ENCODE data around the gene PSMD11. TPM values are rescaled to one million over a fixed set of nuclear protein-coding genes. Genes with fewer than 3 reads are reported as not detected.

Gene PSMD11
- total RNA-seq, 1 experiment from 2014 or later: 172 TPM

DNA sequence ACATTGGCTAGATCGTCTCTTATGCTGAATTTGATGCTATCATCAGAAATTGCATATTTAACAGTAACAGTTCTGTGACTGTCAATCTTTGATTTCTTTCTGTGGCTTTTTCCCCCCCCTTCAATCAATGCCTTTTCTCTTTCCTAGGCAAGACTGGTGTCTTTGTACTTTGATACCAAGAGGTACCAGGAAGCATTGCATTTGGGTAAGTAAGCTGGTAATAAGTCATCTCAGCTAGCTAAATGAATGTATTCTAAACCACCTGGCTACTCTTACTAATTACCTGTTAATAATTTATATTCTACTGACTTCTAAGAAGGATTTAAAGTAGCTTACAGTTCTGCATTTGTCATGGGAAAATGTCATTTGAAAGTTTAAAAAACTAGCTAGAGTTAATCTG lies 20.1 kb downstream of the PSMD11 start:
- no peak for DNase-seq (ENCODE audit: low spot score)

DNA sequence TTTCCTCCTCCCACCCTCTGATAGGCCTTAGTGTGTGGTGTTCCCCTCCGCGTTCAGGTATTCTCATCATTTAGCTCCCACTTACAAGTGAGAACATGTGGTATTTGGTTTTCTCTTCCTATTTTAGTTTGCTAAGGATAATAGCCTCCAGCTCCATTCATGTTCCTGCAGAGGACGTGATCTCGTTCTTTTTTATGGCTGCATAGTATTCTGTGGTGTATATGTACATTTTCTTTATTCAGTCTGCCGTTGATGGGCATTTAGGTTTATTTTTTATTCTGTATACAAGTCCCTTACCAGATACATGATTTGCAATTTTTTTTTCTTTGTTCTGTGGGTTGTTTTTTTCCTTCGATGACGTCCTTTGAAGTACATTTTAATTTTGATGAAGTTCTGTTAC lies 23.6 kb downstream of the PSMD11 start:
- DNase-seq (ENCODE audit: low spot score): no peak

DNA sequence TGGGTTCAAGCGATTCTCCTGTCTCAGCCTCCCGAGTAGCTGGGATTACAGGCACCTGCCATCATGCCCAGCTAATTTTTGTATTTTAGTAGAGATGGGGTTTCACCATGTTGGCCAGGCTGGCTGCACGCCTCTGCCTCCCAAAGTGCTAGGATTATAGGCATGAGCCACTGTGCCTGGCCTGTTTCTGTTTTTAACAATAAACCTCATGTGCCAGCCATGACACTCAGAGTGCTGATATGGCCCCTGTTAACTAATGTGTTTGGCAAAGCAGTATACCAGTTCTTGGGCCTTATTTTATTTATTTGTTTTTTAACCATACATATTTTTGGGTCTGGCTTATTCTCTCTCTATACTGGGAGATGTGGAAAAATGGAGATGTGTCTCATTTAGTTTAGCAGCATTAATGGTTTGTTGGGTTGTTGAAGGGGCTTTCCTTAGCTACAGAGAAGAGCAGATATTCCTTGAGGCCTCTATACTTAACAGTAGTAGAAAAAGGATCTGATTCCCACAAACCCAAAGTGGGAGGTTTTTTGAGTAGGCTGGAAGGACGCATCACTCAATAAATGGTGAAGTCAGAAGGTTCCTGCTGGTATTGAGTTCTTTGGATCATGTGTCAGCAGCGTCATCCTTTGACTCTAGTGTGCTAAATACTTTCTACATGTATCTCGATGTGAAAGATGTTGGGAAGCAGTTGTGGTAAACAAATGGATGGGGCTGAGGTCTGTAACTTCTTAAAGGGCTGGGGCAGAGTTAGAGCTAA lies 26.3 kb downstream of the PSMD11 start:
- DNase-seq (ENCODE audit: low spot score): no peak

DNA sequence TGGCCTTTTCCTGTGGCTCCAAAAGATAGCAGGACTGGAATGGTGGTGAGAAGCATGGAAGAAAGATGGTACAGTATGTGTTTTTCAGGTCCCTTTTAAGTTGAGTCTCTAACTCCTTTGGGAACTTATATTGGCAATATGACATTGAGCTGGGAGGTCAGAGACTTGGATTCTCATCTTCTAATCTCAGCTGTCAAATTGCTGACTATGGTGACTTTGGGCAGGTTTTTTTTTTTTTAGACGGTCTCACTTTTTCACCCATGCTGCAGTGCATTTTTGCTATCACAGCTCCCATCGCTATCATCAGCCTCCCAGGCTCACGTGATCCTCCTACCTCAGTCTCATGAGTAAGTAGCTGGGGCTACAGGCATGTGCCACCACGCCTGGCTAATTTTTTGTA lies 27.3 kb downstream of the PSMD11 start:
- no peak for DNase-seq (ENCODE audit: low spot score)

DNA sequence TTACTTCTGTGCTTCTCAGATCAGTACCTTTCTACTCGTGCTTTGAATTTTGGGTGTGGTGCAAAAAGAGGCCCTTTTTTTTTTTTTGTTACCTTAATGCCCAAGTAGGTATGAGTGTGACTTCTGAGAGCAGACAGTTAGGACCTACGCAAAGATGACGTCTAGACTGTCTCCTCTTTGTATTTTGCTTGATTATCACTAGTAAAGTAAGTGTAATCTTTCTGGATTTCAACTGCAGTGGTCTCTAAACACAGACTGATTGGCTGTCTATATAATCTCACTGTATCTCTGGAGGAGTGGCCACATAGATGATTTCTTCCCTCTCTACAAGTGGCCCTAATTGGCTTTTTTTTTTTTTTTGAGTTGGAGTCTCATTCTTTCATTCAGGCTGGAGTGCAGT lies 30.9 kb downstream of the PSMD11 start:
- DNase-seq (ENCODE audit: low spot score): no peak

DNA sequence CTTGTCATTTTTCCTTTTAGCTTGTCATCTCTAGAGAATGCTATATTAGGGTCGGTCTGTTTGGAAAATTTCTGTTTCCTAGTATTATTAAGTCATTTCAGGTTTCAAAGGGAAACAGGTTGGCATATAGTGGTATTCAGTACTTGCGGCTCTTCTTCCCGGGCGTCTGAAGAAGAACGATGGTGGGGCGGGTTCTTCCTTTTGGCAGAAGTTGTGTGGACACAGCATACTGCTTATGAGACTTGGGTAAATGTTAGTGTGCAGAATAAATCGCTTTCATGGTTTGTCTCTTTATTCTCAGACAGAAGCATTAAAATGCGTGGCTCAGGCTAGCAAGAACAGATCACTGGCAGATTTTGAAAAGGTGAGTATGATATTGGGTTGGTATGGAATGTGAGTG lies 32.9 kb downstream of the PSMD11 start:
- no peak for DNase-seq (ENCODE audit: low spot score)

DNA sequence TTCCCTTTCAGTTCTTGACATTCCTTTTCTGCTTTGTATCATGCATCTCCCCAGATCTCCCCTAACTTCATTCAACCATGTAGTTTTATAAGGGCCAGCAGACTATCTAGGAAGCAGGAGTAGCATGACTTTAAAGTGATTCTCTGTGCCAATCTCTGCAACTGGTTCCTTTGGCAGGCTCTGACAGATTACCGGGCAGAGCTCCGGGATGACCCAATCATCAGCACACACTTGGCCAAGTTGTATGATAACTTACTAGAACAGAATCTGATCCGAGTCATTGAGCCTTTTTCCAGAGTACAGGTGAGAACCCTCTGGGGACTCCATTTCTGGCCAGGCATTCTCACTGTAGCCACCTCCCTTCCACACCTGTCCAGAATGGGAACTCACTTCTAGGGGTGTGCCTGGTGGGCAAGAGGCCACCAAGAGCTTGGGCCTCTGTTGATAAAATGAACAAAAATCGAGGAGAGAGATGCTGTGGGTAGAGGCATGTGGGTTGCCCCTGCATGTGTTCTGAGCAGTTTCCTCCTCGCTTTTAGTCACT lies 34.8 kb downstream of the PSMD11 start:
- DNase-seq (ENCODE audit: low spot score): no peak

DNA sequence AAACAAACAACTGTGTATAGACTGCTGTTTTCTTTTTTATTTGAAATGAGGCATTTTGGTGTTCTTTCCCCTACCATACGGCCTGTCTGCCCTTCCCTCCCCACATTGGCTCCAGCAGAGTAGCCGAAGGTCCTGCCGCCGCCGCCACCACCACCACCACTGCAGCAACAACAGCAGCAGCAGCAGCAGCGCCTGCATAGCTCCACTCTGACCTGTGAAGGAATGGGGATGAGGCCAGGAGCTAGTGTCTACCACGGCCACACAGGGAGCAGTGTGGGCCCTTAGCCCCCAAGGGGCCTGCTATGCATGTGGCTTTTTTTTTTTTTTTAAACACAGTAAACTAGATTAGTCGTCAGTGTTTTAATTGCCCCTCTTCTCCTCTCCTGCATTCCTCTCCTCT lies 36.9 kb downstream of the PSMD11 start:
- no peak for DNase-seq (ENCODE audit: low spot score)

DNA sequence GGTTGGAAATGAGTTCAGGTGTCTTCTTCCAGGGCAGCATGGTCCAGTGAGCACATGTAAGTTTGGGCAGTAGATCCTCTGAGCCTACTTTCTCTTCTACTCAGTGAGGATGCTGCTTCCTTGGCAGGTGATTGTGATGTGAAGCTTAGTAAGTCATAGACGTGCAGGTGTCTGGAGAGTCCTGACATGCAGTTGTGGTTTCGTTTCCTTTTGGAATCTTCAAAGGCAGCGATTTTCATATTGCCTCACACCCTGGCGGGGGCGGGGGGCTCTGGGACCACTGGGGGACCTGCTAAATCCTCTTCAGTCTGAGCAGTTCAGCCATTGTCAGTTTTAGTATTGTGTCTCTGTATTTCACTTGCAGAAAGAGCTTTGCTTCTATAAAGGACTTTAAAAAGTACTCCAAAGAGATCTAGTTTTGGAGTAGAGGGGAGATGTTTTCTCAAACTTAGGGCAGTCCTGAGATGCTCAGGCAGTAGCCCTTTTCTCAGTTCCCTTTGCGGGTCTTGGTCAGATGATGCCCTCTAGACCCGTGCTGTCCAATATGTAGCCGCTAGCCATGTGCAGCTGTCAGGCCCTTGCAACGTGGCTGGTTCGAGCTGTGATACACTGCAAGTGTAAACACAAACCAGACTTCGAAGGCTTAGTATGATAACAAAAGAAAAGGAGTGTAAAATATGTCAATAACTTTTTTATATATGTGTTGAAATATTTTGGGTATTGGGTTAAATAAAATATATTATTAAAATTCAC lies 38.4 kb downstream of the PSMD11 start:
- no peak for DNase-seq (ENCODE audit: low spot score)

DNA sequence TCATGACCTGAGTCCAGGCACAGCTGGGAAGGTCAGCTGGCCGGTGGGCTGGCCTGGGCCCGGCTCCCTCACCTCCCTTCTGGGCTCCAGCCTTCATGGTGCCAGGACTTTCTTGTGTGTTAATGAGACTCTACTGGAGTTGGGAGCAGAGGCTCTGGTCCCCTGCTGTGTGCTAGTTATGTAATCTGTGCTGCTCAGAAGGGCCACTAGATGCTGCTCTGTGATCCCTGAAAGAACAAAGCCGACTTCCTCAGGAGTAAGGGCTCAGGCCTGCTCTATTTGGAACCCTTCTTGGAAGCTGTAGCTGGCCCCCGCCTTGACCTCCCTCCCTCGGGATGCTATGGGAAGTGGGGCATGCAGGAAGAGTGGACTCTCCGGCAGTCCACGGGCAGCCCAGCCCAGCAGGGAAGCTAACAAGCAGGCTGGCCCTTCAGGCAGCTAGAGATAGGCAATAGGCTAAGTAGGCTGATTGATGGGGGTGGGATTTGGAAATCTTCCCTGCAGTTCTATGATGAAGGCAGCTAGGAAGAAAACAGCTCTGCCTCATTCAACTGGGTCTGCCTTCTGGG lies 39.2 kb downstream of the PSMD11 start:
- peak; percentile 68 for DNase-seq (ENCODE audit: low spot score)

DNA sequence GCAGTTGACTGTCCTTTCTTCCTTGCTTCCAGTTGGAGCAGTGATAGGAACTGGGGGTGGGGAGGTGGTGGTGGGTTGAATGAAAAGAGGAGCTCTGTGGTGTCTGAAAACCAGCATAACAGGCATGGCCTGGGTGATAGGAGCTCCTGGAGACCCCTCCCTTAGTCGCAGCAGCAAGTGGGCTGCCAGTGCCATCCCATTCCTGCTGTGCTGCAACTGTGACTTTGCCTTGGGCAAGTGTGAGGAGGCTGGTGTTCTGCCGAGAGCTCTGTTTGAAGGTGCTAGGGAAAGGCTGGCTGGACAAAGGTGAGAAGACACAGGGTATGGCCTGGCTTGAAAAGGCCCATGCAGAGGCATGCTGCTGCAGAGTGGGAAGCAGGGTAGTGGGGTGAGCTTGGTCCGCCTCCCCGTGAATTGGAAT lies 39.7 kb downstream of the PSMD11 start:
- no peak for DNase-seq (ENCODE audit: low spot score)

DNA sequence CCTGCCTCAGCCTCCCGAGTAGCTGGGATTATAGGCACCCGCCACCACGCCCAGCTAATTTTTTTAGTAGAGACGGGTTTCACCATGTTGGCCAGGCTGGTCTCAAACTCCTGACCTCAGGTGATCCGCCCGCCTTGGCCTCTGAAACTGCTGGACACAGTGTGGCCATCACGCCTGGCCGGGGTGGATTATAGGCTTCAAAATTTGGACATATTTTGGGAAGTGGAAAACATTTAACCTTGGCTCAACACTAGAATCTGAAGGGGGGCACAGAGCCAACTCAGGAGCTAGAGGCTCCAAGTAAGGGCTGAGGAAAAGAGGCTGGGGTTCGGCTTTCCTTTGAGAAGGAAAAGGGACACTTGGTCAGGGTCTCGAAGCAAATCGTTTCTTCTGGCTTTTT lies 40.3 kb downstream of the PSMD11 start:
- DNase-seq (ENCODE audit: low spot score): no peak

DNA sequence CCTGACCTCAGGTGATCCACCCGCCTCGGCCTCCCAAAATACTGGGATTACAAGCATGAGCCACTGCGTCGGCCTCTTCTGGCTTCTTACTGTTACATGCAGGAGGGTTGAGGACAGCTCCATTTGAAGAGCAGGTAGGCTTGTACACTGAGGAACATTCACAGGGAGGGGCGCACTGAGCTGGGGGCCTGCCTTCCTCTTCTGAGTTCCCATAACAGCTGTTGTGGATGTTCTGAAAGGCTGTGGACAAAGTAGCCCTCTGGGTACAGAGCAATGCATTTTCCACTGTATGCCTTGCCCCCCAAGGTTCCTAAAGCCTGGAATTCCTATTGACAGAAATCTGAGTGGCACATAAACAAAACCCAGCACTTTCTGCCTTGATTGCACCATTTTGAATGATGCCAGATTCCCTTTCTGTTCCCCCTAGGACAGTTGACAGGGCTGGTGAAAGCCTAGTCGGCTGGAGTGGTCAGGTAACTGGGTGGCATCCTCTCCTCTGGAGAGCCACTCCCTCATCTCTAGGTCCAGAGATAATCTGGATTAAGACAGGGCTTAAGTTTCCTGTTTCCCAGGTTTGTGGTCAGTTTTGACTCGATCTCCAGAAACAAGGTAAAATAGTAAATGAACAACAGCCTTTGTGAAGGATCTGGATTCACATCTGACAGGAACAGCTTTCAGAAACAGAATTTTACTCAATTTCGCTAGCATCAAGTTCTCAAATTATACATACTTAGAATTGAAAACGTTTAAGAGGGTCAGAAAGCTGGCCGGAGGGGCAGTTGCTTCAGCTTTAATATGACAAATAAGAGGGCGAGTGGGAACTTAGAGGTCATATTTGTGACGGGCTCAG lies 41.2 kb downstream of the PSMD11 start:
- no peak for DNase-seq (ENCODE audit: low spot score)

DNA sequence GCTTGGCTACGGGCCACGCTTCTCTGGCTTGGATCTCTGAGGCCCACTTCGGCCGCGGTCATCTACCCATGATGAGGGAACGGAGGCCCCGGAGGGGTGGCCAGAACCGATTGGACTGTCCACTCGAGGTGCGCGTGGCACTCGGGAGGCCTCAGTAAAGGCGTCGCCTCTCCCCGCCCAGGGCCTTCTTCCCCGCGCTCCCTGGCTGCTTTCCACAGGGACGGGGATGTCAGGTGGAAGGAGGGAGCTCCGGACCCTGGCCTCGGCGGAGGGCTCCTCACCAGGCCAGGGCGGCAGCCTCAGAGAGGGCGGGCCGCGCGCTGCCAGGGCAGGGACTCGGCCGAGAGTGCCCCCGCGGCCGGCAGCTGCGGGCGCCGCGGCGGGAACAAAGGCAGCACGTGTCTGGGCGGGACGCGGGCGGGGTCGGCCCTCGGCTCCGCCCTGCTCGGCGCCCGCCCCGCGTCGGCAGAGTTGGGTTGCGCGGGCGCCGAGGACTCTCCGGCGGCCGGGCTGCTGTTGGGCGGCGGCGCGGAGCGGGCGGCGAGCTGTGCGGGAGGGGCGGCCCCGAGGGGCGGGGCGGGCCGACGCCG lies 41.9 kb downstream of the PSMD11 start:
- peak; percentile 50 for DNase-seq (ENCODE audit: low spot score)

DNA sequence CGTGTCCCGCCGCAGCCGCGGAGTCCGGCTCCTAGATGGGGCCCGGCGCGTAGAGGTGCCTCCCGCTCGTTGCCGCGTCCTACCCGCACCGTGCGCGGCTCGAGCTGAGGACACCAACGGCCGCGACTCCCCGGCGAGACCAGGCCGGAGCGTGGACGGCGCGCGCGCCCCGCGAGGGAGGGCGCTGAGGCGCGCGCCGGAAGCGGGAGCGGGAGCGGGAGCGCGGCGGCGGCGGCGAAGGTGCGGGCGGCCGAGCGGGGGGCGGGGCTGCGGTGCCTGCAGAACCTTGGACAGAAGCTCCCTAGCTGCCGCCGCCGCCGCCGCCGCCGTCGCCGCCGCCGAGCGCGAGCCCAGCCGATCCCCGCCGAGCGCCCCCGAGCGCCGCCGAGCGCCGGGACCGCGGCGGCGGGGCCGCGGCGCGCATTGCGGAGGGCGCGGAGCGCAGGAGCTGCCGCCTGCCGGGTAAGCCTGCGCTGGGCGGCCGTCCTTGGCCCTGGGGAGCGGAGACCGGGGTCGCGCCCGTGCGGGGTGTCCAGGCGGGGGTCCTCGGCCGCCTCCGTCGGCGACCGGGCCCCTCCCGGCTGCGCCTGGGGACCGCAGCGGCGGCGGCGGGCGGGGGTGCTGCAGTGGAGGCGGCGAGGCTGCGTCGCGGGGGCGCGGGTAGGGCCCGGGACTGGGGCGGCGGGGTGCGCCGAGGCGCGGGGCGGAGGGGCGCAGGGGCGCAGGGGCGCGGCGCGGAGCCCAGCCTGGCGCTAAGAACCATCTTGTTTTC lies 42.6 kb downstream of the PSMD11 start, which contains the start of gene CDK5R1:
Gene CDK5R1, plus strand, starts transcription at position 293 of the 772 bp plus-strand sequence. CDS start 628 bp downstream, outside the sequence.
- peak; percentile 37 for DNase-seq (ENCODE audit: low spot score)

DNA sequence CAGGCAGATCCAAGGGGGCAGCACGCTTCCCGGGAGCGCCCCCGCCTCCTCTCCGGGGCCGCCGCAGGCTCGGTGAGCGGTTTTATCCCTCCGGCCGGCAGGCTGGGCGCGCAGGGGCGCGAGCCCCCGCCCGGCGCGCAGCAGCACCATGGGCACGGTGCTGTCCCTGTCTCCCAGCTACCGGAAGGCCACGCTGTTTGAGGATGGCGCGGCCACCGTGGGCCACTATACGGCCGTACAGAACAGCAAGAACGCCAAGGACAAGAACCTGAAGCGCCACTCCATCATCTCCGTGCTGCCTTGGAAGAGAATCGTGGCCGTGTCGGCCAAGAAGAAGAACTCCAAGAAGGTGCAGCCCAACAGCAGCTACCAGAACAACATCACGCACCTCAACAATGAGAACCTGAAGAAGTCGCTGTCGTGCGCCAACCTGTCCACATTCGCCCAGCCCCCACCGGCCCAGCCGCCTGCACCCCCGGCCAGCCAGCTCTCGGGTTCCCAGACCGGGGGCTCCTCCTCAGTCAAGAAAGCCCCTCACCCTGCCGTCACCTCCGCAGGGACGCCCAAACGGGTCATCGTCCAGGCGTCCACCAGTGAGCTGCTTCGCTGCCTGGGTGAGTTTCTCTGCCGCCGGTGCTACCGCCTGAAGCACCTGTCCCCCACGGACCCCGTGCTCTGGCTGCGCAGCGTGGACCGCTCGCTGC lies 43.3 kb downstream of the PSMD11 start:
- DNase-seq (ENCODE audit: low spot score): no peak

DNA sequence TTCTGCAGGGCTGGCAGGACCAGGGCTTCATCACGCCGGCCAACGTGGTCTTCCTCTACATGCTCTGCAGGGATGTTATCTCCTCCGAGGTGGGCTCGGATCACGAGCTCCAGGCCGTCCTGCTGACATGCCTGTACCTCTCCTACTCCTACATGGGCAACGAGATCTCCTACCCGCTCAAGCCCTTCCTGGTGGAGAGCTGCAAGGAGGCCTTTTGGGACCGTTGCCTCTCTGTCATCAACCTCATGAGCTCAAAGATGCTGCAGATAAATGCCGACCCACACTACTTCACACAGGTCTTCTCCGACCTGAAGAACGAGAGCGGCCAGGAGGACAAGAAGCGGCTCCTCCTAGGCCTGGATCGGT lies 43.9 kb downstream of the PSMD11 start:
- no peak for DNase-seq (ENCODE audit: low spot score)

DNA sequence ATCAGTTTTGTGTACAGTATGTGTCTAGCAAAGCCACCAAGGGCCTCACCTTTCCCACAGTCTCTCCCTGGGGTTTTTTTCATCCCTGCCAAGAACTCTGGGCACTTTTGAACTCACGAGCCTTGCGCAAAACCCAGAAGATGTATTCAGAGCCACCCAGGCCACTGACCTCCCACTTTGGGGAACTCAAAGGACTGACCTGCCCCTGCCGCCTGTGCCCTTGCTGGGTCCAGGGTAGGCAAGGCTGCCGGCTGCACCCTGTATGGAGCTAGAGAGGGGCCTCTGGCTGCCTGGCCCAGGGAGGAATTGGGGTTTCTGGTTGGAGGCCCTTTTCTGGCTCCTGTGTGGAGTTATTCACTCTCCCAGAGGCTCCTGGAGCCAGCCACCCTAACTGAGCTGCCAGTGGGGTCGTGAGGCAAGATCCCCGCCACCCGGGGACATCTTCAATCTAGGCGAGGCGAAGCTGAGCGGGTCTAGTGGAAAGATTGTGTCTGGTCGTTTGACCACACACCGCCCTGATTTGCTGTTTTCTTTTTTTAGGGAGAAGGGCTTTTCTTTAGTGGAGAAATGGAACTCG lies 44.4 kb downstream of the PSMD11 start:
- no peak for DNase-seq (ENCODE audit: low spot score)

DNA sequence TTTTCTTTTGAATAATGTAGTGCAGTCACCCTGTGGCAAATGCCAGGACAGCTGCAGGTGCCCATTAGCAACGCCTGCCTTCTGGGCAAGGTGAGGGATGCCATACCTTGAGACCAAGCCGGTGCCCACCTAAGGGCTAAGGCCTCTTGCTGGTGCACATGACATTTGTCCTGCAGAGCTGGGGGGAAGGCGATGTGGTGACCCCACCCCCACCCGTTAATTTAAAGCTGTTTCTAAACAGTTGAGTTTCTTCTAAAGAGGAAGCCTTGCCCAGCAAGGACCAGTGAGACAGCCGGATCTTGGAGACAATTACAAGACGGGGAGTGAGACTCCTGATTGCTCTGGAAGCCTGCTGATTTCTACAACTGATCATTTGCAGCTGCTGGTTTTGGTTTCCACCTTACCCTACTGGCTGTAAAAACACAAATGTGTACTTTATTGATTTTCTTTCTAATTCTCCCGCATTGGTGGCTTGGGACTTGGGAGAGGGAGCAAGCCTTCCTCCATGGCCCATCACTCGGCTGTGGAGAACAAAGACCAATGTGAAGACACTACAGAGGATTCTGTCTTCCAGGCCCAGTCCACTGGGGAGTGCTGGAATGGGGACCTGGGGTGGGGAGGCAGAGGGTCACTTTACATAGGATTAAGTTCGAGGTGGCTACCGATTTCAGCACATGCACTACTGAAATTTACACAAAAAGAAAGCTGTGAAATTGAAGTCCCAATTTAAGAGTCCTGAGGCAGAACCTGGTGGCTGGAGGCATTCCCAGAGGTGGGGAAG lies 45.2 kb downstream of the PSMD11 start:
- no peak for DNase-seq (ENCODE audit: low spot score)
